CMK (cell line): ENCODE results near the gene SLC25A33.
"Not testable (repeated sequence)": the region's sequence is repeated elsewhere in the genome, so short reads cannot be mapped to it uniquely, and the experiment has no call there.

Experiments
- DNase-seq: peaks from one replicate; pipeline ENCODE4 v3.0.0-alpha.2; 2010; ENCODE audit warnings: low read depth

SLC25A33 gene

GRCh38 chr1:9625030-9625429 is 85.8 kb downstream of the SLC25A33 start:
- not testable (repeated sequence) for DNase-seq

- DNase-seq = no peak
Observed at GRCh38 chr1:9626201-9626608, 86.9 kb downstream of the SLC25A33 start.

GRCh38 chr1:9628541-9629444 is 89.5 kb downstream of the SLC25A33 start:
- DNase-seq = no peak

- peak; percentile 46 for DNase-seq
Observed at GRCh38 chr1:9629445-9630201, 90.4 kb downstream of the SLC25A33 start.

GRCh38 chr1:9630331-9631111 is 91.3 kb downstream of the SLC25A33 start:
- no peak for DNase-seq

- DNase-seq = no peak
Observed at GRCh38 chr1:9631613-9632012, 92.3 kb downstream of the SLC25A33 start.

- no peak for DNase-seq
Observed at GRCh38 chr1:9633493-9633892, 94.2 kb downstream of the SLC25A33 start.

GRCh38 chr1:9634582-9634981 is 95.3 kb downstream of the SLC25A33 start:
- no peak for DNase-seq
